ENCODE data around the gene NUFIP2.
"Not testable (repeated sequence)": the region's sequence is repeated elsewhere in the genome, so short reads cannot be mapped to it uniquely, and the experiment has no call there.

Gene NUFIP2

GRCh38 chr17:29237476-29238132 lies 56.3 kb downstream of the NUFIP2 start:
- no peak for DNase-seq (ENCODE audit: low spot score)

GRCh38 chr17:29235904-29236303 lies 58.0 kb downstream of the NUFIP2 start:
- DNase-seq (ENCODE audit: low spot score): no peak

GRCh38 chr17:29234972-29235371 lies 59.0 kb downstream of the NUFIP2 start:
- DNase-seq (ENCODE audit: low spot score): not testable (repeated sequence)

- no peak for DNase-seq (ENCODE audit: low spot score)
Measured at GRCh38 chr17:29233301-29233700, 60.6 kb downstream of the NUFIP2 start.

GRCh38 chr17:29225396-29225795 lies 68.6 kb downstream of the NUFIP2 start:
- DNase-seq (ENCODE audit: low spot score): no peak

- DNase-seq (ENCODE audit: low spot score): not testable (repeated sequence)
Measured at GRCh38 chr17:29221338-29221737, 72.6 kb downstream of the NUFIP2 start.

- DNase-seq (ENCODE audit: low spot score): peak; percentile 92
Measured at GRCh38 chr17:29219378-29220047, 74.4 kb downstream of the NUFIP2 start.

GRCh38 chr17:29216856-29217255 lies 77.1 kb downstream of the NUFIP2 start:
- DNase-seq (ENCODE audit: low spot score): no peak

GRCh38 chr17:29216181-29216580 lies 77.8 kb downstream of the NUFIP2 start:
- DNase-seq (ENCODE audit: low spot score): no peak

GRCh38 chr17:29215717-29216116 lies 78.2 kb downstream of the NUFIP2 start:
- DNase-seq (ENCODE audit: low spot score): no peak

GRCh38 chr17:29215174-29215573 lies 78.8 kb downstream of the NUFIP2 start:
- no peak for DNase-seq (ENCODE audit: low spot score)

- no peak for DNase-seq (ENCODE audit: low spot score)
Measured at GRCh38 chr17:29214215-29215146, 79.5 kb downstream of the NUFIP2 start.

GRCh38 chr17:29212681-29213121 lies 81.2 kb downstream of the NUFIP2 start:
- DNase-seq (ENCODE audit: low spot score): peak; percentile 95

- DNase-seq (ENCODE audit: low spot score): no peak
Measured at GRCh38 chr17:29212094-29212631, 81.8 kb downstream of the NUFIP2 start.

- no peak for DNase-seq (ENCODE audit: low spot score)
Measured at GRCh38 chr17:29210879-29211278, 83.1 kb downstream of the NUFIP2 start.

- DNase-seq (ENCODE audit: low spot score): no peak
Measured at GRCh38 chr17:29209073-29209472, 84.9 kb downstream of the NUFIP2 start.

- DNase-seq (ENCODE audit: low spot score): no peak
Measured at GRCh38 chr17:29207975-29208374, 86.0 kb downstream of the NUFIP2 start.
